B cell (primary cell): Measurements from ENCODE around the gene GNA14. TPM values are rescaled to one million over a fixed set of nuclear protein-coding genes. Genes with fewer than 3 reads are reported as not detected.
"Not testable (repeated sequence)": the region's sequence is repeated elsewhere in the genome, so short reads cannot be mapped to it uniquely, and the experiment has no call there.

Experiments used
- ATAC-seq: fragments of 200-7000 bp; cut with Tn5 transposase; one replicate; pipeline ENCODE4 v1.10.0; 2021; ENCODE audit warnings: low read depth, mild to moderate bottlenecking, moderate number of reproducible peaks, moderate library complexity
- CTCF ChIA-PET: fragments of 350-600 bp; sonication (Branson Sonifier 250); formaldehyde crosslinking; loops from one replicate; lab custom pipeline; 2021; ENCODE audit warnings: antibody characterized with exemption, inconsistent platforms; lab: Charles Lee
- POLR2A ChIA-PET: fragments of 350-600 bp; sonication (Branson Sonifier 250); formaldehyde crosslinking; loops from one replicate; lab custom pipeline; 2021; ENCODE audit warnings: antibody characterized with exemption; lab: Charles Lee
- DNase-seq: peaks from one replicate; pipeline ENCODE4 v3.0.0; 2013
- H2AFZ ChIP-seq: 2 replicates; pipeline ENCODE4 v1.6.1; 2012; ENCODE audit warnings: mild to moderate bottlenecking, low read depth, low read length; ENCODE audit not compliant: insufficient read depth, poor library complexity, severe bottlenecking
- H3K27ac ChIP-seq, 2 donors: 1 replicate in 1 of 2; 2 replicates in 1 of 2; pipeline ENCODE4 v1.5.1; 2012 to 2013; ENCODE audit warnings: low read length in 2 of 2, mild to moderate bottlenecking in 2 of 2, moderate library complexity in 1 of 2
- H3K27me3 ChIP-seq, 4 experiments: fragments of 200-600 bp in 1 of 4; sonication (generic) in 1 of 4; replicated peaks in 1 of 4; 1 replicate in 2 of 4; 2 replicates in 2 of 4; pipeline versions ENCODE4 v1.6.1 to v1.7.0; 2013 to 2016; ENCODE audit warnings: low read length in 3 of 4, mild to moderate bottlenecking in 2 of 4, mixed read lengths in 1 of 4, moderate library complexity in 1 of 4; ENCODE audit not compliant: insufficient read depth in 4 of 4, control insufficient read depth in 3 of 4; ENCODE audit errors: control extremely low read depth in 1 of 4
- H3K36me3 ChIP-seq, 2 experiments: replicated peaks in 1 of 2; 1 replicate in 1 of 2; 2 replicates in 1 of 2; pipeline versions ENCODE4 v1.6.1 to v1.7.1; 2013; ENCODE audit warnings: low read length in 1 of 2; ENCODE audit not compliant: insufficient read depth in 2 of 2, control insufficient read depth in 1 of 2; ENCODE audit errors: control extremely low read depth in 1 of 2, extremely low read depth in 1 of 2
- H3K4me1 ChIP-seq, 2 donors: fragments of 200-600 bp in 1 of 2; sonication (generic) in 1 of 2; 1 replicate in 1 of 2; 2 replicates in 1 of 2; pipeline versions ENCODE4 v1.5.1 to v1.6.1; 2013 to 2017; ENCODE audit warnings: low read length in 2 of 2; ENCODE audit not compliant: control insufficient read depth in 2 of 2, insufficient read depth in 2 of 2
- H3K4me2 ChIP-seq: replicated peaks from 2 replicates; pipeline ENCODE3; 2012; ENCODE audit warnings: mild to moderate bottlenecking, low read depth, low read length; ENCODE audit not compliant: poor library complexity, severe bottlenecking
- H3K4me3 ChIP-seq, 5 experiments: fragments of 200-600 bp in 1 of 5; sonication (generic) in 1 of 5; 1 replicate in 3 of 5; 2 replicates in 2 of 5; pipeline versions ENCODE4 v1.5.1 to v1.7.0; 2011 to 2016; ENCODE audit warnings: low read length in 4 of 5, mild to moderate bottlenecking in 4 of 5, low read depth in 2 of 5, control low read depth in 1 of 5, moderate library complexity in 1 of 5; ENCODE audit not compliant: insufficient read depth in 1 of 5; ENCODE audit errors: control extremely low read depth in 1 of 5, extremely low read depth in 1 of 5
- H3K79me2 ChIP-seq: fragments of 200-600 bp; sonication (generic); one replicate; pipeline ENCODE4 v1.6.0; 2016; ENCODE audit warnings: low read length; ENCODE audit not compliant: control insufficient read depth, insufficient read depth
- H3K9ac ChIP-seq: fragments of 200-600 bp; sonication (generic); 2 replicates; pipeline ENCODE4 v1.6.1; 2017; ENCODE audit warnings: mild to moderate bottlenecking, low read length, moderate library complexity
- H3K9me3 ChIP-seq, 3 donors: one replicate each; pipeline versions ENCODE4 v1.6.1 to v1.7.1; 2013; ENCODE audit warnings: low read length in 2 of 3; ENCODE audit not compliant: control insufficient read depth in 2 of 3, insufficient read depth in 1 of 3; ENCODE audit errors: control extremely low read depth in 1 of 3
- H4K20me1 ChIP-seq: 2 replicates; pipeline ENCODE4 v1.6.0; 2012; ENCODE audit warnings: mild to moderate bottlenecking, low read length; ENCODE audit not compliant: insufficient read depth, control insufficient read depth, poor library complexity, severe bottlenecking
- H3K27ac Mint-ChIP-seq: one replicate; pipeline ENCODE4 v1.8.0; 2021; ENCODE audit warnings: mixed read lengths
- H3K27me3 Mint-ChIP-seq: one replicate; pipeline ENCODE4 v1.8.0; 2021; ENCODE audit warnings: mixed read lengths
- H3K4me1 Mint-ChIP-seq: one replicate; pipeline ENCODE4 v1.8.0; 2021; ENCODE audit warnings: mixed read lengths
- H3K4me3 Mint-ChIP-seq: one replicate; pipeline ENCODE4 v1.8.0; 2021; ENCODE audit warnings: mixed read lengths
- H3K9me3 Mint-ChIP-seq: one replicate; pipeline ENCODE4 v1.8.0; 2022; ENCODE audit warnings: mixed read lengths; ENCODE audit not compliant: insufficient read depth
- CTCF ChIP-seq: fragments of 200-600 bp; IDR thresholded peaks from one replicate; pipeline ENCODE4 v1.8.0; 2022; ENCODE audit warnings: antibody characterized with exemption, mild to moderate bottlenecking
- EZH2 ChIP-seq: IDR thresholded peaks from 2 replicates; pipeline ENCODE4 v1.6.1; 2012; ENCODE audit warnings: borderline replicate concordance, low read depth, mild to moderate bottlenecking, moderate library complexity, low read length; ENCODE audit not compliant: insufficient read depth, poor library complexity, severe bottlenecking
- WGBS: methylation state at CpG from one replicate; pipeline ENCODE4 v1.1.5; 2013; ENCODE audit warnings: missing lambda C conversion rate; ENCODE audit not compliant: insufficient coverage; 5-methylcytosine and 5-hydroxymethylcytosine counted together
- intact Hi-C: fragments of 100-400 bp; cut with micrococcal nuclease; formaldehyde crosslinking; loops from one replicate; pipeline ENCODE4 v1.10.0; 2022
- polyA plus RNA-seq: library from polyadenylated mRNA; depleted of rRNA; stranded (reverse); fragments of >200 nt; gene quantifications from 2 replicates; pipeline ENCODE4 v1.2.3, GENCODE V29; 2012
- total RNA-seq, 2 donors: library from RNA; stranded (reverse); fragments of 120-200 nt in 1 of 2; gene quantifications; 1 replicate in 1 of 2; 2 replicates in 1 of 2; pipeline versions ENCODE4 v1.2.3 to v1.2.4, GENCODE V29; 2013 to 2022

Gene GNA14
- total and polyA plus RNA-seq, 2 donors (not counting 1 experiment from before 2014, with no cell fraction given), result not detected

GRCh38 chr9:77585335-77585786 is 62.8 kb downstream of the GNA14 start:
- ATAC-seq, result no peak
- Histone ChIP-seq H4K20me1 (no peaks in the 10 kb centered on the region), H3K36me3 (no peaks in the 10 kb centered on the region), H3K9me3 (no peaks in the 10 kb centered on the region), H3K4me3 (no peak overlapping the region), H2AFZ (no peak overlapping the region), H3K4me1 (no peaks in the 10 kb centered on the region), H3K79me2 (no peaks in the 10 kb centered on the region), H3K27ac (no peak overlapping the region), H3K27me3 (no peaks in the 10 kb centered on the region), H3K4me2 (no peak overlapping the region), H3K9ac (no peak overlapping the region)
- no peaks in the 10 kb centered on the region for H3K4me1 Mint-ChIP-seq
- intact Hi-C loops, result no loop called here
- no peaks in the 10 kb centered on the region for H3K27me3 Mint-ChIP-seq
- CTCF ChIA-PET, result no interaction called here
- no peak for TF ChIP-seq EZH2
- TF ChIP-seq CTCF, result no peak
- DNase-seq, result no peak
- H3K27ac Mint-ChIP-seq, result no peak overlapping the region
- no CpG with 5 or more reads among the region's 2 CpGs for WGBS
- H3K4me3 Mint-ChIP-seq, result no peak overlapping the region
- no peaks in the 10 kb centered on the region for H3K9me3 Mint-ChIP-seq
- POLR2A ChIA-PET, result no interaction called here

- H3K27ac ChIP-seq, H3K9me3 ChIP-seq, H3K4me1 ChIP-seq, H3K79me2 ChIP-seq, H3K9me3 Mint-ChIP-seq, H3K27me3 ChIP-seq, H3K9ac ChIP-seq, DNase-seq, H3K36me3 ChIP-seq, H3K4me2 ChIP-seq, H4K20me1 ChIP-seq, intact Hi-C loops, H3K27ac Mint-ChIP-seq, ATAC-seq, H2AFZ ChIP-seq, POLR2A ChIA-PET, H3K27me3 Mint-ChIP-seq, H3K4me3 Mint-ChIP-seq, H3K4me3 ChIP-seq, CTCF ChIA-PET, H3K4me1 Mint-ChIP-seq: not testable (repeated sequence)
- WGBS, result 76% methylated on average over 2 of the region's 4 CpGs
These were observed 63.2 kb downstream of the GNA14 start for GRCh38 chr9:77584927-77585326.
